Daoy (cell line): ENCODE results near the gene NCAM2. TPM values are rescaled to one million over a fixed set of nuclear protein-coding genes. Genes with fewer than 3 reads are reported as not detected.

ENCODE experiments used
- DNase-seq: peaks from one replicate; pipeline ENCODE4 v3.0.0-alpha.2; 2015; ENCODE audit warnings: low read depth
- total RNA-seq: library from RNA; depleted of rRNA; stranded (reverse); fragments of >200 nt; shearing (Covaris generic); gene quantifications from 2 replicates; pipeline ENCODE4 v1.2.3, GENCODE V29; 2014; rRNA removed

NCAM2 gene
- total RNA-seq = 2.6 TPM in 1 of 2 replicates, not detected in the other

DNA sequence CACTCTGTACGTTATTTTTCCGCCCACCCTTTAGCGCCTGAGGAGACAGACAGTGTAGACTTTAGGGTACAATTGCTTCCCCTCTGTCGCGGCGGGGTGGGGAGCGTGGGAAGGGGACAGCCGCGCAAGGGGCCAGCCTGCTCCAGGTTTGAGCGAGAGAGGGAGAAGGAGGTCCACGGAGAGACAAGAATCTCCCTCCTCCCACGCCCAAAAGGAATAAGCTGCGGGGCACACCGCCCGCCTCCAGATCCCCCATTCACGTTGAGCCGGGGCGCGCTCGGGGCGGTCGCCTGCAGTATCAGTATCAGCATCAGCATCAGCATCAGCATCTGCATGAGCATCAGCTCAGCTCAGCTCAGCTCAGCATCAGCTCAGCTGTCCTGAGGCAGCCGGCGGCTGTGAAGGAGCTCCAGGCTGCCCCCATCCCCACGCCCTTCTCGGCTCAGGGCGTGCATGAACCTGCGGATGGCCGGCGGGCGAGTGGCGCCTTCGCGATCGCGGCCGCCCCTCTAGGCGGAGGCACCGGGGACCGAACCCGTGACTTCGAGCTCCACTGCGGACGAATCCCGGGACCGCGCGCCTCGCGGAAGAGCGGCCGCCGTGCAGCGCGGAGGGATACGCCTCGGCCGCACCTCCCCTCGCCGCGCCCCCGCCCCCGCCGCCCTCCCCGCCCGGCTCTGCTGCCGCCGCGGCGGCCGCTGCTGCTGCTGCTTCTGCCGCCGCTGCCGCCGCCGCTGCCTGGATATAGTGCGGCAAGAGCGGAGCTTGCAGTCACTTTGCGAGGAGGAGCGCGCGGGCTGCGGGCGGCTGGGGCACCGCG lies at the start of gene NCAM2:
NCAM2 (plus strand) TSS at position 774 of the 820 bp plus-strand sequence.
- peak; percentile 73 for DNase-seq

DNA sequence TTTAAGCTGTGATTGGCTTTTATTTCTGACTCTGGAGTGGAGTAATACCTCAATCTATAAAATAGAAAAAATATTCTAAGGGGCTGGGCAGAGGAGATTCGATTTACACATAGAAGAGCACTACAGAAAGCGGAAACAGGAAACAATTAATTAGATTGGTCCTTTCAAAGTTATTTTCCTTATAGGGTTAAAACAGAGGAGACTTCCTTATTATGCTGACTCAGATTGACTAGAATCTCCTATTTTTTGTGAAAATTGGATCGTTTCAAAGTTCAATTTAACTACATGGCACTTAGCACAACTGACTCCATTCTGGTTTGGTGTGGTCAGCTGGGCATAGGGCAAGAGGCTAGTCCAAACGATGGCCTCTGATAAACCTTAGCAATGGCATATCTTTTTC lies 48.3 kb upstream of the NCAM2 start:
- DNase-seq = no peak

DNA sequence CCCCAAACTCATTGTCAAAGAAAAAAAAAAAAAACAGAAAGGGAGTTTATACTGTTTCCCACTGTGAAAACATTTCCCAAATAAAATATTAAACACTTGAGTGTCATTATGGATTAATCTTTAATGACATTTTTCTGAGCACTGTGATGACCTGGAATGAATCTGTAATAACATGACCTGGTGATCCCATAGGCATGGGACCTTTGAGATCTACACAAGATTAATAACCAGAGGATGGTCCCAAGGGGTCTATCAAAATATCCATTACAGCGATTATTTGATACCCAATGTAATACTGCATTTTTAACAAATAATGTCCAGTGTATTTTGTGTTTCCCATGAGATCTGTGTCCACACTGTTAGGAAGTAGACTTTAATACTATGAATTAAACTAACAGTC lies 32.4 kb upstream of the NCAM2 start:
- DNase-seq = no peak

DNA sequence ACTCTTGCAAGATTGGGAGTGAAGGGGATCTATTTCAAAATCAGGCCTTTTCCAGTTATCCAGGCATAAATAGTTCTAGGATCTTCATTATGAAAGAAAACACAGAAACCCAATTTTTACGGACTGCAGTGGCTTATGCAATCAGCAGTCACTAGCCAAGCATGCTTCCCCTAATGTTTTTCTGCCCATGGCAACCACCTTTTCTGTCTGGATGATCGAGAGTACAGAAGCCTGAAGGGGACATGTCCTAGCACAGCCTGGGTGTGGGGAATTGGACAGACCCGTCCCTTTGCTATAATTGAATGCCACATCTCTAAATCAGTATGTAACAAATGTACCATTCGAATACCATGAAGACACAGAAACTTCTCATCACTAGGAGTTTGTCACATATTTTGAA lies 29.8 kb upstream of the NCAM2 start:
- no peak for DNase-seq

DNA sequence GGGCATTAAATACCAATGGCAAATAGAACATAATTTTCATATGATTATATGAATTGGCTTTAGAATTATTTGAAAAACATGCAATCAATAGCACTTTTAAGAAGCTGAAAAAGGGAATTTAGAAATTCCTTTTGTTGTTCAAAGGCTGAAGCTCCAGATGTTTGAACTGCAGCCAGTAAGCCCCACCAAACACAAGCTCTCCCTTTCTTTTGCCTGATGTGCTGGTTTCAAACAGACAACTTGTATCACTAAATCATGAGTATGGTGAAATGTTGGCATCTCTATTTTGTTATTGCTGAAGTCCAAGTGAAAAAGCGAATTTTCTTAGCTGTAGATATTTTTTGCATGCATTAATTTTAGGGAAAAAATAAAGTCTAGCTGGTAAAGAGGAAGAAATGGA lies 27.5 kb upstream of the NCAM2 start:
- no peak for DNase-seq

DNA sequence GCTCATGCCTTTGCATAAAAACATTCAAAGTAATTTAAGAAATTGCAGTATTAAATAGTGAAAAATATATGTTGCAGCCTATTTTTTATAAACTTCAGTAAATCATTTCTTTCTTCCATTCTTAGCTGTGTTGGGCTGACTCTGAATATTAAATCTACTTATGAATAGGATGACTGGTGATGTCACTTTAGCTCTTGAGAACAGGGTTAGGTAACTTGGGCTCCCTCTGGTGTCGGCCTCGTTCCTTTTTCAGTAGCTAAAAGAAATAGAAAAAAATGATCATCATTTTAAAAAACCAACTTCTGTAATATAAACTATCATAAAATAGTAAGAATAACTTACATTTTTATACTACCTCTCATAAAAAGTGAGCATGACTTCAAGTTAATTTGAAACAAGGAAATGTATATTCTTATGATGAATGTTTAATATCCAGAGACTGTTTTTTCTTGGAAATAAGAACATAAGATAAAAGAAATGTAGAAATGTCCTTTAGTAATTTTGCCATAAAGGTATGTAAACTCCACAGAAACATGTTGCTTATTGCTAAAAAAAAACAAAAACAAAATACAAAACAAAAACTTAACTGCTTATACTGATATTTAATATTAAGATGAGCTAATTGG lies 26.8 kb upstream of the NCAM2 start:
- peak; percentile 43 for DNase-seq

DNA sequence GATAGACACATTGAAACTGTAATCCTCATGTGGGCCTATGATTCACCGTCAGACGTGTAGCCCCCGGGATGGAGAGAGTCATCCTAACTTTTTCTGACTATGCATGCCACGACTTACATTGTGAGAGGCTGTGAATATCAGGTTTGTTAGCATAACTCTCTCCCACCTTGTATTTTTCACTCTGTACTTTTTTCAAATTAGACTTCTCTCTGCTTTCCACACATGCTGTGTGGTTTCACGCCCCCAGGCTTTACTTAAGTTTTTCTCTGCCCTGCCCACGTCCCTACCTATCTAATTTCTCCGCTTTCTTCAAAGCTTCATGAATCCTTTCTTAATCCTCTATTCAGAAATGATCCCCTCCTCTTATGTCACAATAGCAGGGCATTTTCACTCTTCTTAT lies 3.4 kb upstream of the NCAM2 start:
- DNase-seq = peak; percentile 4

DNA sequence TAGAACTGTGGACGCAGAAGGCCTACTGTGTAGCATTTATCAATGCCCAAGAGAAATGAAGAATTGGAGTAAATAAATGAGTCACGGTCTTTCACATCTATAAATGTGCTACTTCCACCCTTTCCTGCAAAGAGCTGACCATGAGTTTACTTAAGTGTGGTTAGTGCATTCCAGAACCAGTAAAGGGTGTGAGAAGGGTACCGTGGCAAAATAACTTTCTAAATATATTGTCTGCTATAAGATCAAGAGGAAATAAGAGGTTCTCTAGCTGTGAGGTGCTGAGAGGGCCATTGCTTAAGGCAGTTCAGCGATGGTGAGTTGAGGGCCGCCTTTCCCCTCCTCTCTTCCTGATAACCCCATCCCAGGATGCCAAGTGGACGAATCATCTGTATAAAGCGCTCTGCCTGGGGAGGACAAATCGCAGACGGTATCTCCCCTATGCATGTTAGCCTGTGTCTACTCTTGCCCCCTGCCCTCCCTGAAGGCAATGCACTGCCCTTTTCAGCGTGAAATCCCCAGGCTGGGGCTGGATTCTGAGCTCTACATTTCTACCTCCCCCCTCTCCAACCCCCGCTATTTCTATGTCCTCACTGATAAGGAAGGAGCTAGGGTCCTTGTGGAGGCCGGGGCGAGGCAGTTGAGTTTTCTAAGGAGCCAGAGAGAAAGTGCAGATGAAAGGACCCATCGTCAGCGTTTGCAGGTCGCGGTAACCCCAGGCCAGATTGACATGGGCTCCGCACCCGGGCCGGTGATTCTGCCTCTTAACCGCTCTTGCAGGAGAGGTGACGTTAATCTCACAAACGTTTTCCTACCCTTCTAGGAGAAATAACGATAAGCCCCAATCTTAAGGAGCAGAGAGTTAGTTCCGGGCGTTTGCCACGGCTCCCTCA lies 1.5 kb upstream of the NCAM2 start:
- peak; percentile 10 for DNase-seq

DNA sequence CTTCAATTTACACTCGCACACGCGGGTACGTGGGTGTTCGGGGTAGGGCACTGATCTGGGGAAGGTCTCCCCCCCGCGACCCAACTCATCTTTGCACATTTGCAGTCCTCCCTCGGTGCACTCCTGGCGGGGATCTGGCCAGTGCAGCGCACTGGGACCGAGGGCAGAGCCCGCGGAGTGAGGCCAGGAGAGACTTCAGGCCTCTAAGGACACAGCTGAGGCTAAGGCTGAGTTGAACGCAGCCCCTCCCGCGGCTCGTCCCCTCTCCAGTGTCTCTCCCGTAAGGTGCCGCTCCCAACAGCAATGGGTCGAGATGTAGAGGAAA lies 936 bp upstream of the NCAM2 start:
- DNase-seq = no peak

DNA sequence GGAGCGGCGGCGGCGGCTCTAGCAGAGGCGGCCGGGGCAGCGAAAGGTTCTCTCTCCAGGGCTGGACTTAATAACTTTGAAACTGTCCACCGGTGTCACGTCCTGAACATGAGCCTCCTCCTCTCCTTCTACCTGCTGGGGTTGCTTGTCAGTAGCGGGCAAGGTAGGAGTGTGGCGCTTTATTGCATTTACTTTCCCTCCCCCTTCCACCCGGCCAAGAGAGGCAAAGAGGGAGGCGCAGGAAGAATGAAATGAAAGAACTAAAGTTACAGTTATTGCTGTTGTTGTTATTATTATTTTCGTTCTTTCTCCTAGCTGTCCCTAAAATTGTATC lies 214 bp downstream of the NCAM2 start:
- DNase-seq = no peak

DNA sequence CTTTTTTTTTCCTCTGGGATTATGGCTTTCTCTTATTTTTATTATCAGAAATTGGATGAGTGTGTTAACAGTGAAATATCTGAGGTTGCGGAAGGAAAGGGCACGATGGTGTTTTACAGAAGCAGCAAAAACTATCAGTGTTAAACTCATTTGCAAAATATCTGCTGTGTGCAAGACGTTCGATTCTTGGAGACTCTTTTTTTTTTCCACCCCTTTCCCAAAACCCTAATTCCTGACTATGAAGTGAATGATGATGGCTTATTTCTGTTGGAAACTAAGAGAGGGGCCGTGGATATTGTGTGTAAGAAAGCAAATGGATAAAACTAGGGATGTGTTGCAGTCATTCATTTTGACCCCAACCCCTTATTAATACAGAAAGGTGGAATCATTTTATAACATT lies 677 bp downstream of the NCAM2 start:
- DNase-seq = no peak

DNA sequence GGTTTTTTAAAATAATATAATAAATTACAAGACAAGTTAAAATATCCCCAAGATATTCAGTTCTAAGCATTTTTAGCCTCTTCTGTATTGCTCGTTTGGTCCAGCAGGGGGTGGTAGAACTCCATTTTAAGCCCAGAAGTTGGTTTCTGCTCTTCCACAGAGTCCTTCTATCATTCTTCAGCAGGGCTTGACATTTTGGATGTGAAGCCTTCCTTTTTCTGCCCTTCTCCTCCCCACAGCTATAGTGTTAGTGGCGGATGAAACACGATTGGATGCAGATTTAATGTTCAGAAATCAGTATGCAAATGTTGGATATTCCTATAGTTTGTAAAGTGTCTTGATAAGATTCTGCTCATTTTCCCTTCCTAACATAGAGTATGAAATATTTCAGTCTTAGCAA lies 1.4 kb downstream of the NCAM2 start:
- DNase-seq = peak; percentile 27

DNA sequence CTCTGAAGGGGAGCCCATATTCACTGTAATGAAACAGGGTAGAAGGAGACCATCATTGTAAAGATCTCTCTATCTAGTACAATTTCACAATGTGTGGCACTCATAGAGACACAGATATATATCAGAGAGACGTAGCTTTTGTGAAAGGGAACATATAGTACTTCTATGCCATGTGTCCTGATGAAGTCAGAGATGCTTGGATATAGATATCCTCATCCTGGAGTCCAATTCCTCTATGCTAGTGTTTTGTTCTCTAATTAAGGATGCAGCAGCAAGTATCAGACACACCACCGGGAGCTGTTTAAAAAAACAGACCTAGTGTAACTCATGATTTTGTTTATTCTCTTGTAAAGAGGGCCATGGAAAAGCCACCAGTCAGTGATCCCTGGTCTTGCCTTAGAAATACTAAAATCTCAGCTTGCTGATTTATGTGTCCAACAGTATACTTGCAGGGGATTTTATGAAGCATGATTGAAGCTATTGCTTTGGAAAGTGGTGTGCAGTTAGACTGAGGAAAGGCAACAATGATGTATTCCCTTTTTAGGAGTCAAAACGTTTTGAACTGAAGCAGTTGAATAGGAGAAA lies 2.5 kb downstream of the NCAM2 start:
- DNase-seq = no peak

DNA sequence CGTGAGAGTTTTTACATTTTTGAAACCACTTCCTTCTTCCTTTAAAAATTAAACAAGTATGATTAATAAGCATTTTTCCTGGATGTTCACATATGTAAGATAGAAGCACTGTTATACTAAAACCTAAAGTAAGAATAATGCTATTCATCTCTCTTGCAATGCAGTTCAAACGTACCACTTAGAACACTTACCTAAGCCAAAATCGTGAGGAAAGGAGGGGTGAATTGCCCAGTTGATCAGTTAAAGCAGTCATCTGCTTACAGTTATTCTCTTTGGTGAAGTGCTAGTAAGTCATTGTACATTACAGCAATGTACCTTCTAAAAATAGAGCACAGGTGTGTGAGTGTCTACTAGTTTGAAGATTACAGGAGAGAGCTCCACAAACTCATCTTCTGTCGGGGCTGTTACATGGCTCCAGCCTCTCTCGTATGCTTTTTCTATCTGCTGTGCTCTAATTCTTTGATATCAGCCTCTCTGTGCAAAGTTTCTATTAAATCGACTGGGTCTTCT lies 3.4 kb downstream of the NCAM2 start:
- DNase-seq = no peak

DNA sequence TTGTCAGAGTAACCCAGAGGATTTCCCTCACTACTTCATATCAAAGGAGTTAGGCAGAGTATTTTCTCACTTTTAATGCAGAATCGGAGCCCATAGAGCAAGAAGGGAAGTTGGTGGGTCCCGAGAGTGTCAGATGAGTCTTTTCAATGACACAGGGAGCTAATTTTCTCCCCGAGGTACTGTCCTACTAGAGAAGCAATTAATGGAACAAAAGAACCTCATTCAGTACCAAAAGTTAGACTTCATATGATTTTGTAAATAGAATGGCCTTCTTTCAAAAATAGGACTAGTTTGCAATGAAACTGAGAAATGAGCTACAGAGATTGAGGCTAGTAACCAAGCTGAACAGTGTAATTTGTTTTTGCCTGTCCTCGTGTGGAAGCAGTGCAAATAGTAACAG lies 3.9 kb downstream of the NCAM2 start:
- no peak for DNase-seq

DNA sequence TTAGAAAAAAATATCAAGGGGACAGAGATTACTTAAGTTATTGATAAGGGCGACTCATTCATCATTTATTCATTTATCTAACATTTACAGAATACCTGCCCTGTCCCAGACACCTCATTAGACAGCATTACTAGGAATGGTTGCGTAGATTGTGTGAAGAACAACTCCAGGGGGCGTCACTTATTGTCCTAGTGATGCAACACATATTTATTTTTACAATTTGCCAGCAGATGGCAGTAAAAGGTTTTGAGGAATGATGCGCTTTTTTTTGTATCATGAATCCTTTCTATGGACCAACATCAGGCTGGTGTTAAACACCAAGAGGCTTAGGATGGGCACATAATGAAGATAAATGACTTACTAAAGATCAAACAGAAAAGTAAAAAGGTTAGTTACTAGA lies 5.5 kb downstream of the NCAM2 start:
- DNase-seq = peak; percentile 11

DNA sequence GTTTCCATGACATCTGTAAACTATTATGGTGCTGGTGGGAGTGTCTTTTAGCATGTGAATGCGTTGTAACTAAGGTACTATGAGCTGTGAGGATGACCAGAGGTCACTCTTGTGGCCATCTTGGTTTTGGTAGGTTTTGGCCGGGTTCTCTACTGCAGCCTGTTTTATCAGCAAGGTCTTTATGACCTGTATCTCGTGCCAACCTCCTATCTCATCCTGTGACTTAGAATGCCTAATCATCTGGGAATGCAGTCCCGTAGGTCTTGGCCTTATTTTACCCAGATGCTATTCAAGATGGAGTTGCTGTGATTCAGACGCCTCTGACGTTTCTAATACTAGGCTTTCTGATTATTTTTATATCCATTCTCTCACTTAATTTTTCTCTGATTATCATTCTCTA lies 9.4 kb downstream of the NCAM2 start:
- no peak for DNase-seq

DNA sequence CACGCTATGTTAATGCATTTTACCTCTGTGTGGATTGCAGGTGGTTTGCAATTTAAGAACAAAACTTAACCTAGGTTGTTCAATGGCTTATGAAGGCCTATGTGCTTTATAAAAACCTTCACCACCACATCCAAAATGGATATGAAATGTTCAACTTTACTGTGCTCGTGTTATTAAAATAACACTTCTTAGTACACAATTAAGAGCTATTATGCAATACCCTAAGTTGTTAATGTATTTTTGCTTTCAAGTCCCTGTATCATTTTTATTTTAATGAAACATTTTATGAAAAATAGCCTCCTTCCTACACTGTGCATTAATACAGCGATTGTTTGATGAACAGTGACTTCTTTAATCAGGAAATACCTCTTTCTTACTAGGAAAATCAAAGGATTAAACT lies 12.0 kb downstream of the NCAM2 start:
- no peak for DNase-seq

DNA sequence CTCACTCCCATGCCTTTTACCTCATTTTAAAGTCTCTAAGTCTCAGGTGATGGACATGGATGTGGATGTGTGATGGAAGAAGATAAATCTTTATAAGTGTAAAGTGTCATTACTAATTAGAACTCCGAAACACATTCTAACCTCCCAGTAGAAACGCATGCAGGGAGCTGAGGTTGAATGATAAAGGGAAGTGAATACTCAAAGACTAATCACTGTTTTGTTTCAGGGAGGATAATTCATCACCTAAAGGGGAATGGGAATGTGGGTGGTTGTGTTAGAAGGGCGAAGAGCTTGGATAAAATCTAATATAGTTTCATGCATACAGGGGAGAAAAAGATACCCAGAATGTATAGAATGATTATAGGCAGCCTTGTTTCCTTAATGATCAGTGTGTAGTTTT lies 12.5 kb downstream of the NCAM2 start:
- no peak for DNase-seq

DNA sequence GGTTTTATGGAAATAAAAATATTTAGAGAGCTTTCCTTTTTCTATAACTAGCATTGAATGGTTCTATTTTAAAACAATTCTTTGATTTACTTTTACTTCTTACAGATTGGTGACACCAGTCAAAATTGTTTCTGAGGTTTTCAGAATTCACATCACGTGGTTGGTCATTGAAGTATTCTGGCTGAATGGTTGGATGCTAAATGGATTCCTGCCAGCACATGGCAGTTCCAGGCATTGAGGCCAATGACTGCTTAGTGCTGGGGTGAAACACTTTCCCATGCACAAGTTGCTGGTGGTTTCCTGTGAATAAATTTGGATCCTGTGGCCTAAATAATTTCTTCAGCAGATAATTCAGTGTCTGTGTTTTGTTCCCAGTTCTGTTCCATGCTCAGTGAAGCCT lies 20.6 kb downstream of the NCAM2 start:
- no peak for DNase-seq

DNA sequence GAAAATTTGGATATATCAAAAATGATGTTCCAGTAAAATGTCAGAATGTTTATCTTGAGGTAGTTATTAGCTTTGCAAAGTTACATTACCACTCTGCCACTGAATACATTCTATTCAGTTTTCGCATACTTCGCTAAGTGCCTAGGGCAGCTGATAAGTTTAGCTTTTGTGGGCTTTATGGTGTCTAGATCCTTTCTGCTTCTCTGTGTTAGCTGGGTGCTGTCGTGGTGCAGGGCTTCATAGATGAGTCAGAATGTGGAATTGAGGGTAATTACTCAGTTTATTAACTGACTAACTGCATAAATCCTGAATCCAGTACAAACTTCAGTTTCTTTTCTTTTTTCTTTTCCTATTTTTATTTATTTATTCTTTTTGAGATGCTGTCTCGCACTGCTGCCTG lies 21.5 kb downstream of the NCAM2 start:
- no peak for DNase-seq

DNA sequence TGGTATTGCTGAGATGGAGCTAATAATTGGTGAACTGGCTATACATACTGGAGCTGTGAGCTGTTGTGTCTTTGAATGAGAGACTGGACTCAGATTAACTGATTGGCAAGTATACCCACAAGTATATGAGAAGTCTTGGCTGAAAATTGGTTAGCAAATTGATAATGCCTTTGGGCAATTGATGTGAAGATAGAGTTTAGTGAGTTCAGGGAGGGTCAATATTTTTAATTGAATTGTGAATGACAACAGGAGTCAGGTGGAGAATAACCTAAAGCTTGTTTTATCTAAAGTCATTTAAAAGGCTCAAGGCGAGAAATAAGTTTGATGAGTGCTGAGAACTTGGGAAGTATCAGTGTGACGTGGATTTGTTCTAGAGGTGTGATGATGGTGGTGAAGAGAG lies 27.5 kb downstream of the NCAM2 start:
- no peak for DNase-seq
